Uterus (tissue), 2 donors: ENCODE data around the gene CTAGE15.
"Not testable (repeated sequence)": the region's sequence is repeated elsewhere in the genome, so short reads cannot be mapped to it uniquely, and the experiment has no call there.

Experiments used
- POLR2A ChIP-seq, 2 donors: fragments of 450-650 bp; IDR thresholded peaks; one replicate each; pipeline ENCODE4 v1.6.1; 2016; ENCODE audit warnings: antibody characterized with exemption in 2 of 2, mild to moderate bottlenecking in 1 of 2, moderate library complexity in 1 of 2
- TF ChIP-seq, protein P1 (sequence below), 4 experiments: fragments of 200-600 bp in 2 of 4; fragments of 450-650 bp in 2 of 4; sonication (generic) in 2 of 4; IDR thresholded peaks; one replicate each; pipeline ENCODE4 v1.5.1; 2016 to 2019; ENCODE audit warnings: antibody characterized with exemption in 4 of 4, mild to moderate bottlenecking in 2 of 4, moderate library complexity in 1 of 4

DNA sequence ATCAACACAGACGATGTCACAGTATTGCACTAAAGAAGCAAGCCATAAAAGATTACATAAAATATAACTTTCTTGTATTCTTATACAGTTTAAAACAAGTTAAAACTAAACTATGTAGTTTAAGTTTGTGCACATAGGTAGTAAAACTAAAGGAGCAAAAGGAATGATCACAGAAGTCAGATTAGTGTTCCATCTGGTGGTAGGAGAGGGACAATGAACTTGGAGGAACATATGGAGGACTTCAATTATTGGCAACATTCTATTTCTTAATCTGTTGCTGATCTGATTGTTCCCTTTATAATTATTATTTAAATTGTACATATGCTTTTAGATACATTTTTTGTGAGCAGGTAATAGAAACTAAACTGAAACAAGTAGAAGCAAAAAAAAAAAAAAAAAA lies 5.6 kb upstream of the CTAGE15 start:
- TF ChIP-seq, protein P1, sequence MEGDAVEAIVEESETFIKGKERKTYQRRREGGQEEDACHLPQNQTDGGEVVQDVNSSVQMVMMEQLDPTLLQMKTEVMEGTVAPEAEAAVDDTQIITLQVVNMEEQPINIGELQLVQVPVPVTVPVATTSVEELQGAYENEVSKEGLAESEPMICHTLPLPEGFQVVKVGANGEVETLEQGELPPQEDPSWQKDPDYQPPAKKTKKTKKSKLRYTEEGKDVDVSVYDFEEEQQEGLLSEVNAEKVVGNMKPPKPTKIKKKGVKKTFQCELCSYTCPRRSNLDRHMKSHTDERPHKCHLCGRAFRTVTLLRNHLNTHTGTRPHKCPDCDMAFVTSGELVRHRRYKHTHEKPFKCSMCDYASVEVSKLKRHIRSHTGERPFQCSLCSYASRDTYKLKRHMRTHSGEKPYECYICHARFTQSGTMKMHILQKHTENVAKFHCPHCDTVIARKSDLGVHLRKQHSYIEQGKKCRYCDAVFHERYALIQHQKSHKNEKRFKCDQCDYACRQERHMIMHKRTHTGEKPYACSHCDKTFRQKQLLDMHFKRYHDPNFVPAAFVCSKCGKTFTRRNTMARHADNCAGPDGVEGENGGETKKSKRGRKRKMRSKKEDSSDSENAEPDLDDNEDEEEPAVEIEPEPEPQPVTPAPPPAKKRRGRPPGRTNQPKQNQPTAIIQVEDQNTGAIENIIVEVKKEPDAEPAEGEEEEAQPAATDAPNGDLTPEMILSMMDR (IDR thresholded peaks at IDR 0.05): not testable (repeated sequence)
- not testable (repeated sequence) for TF ChIP-seq POLR2A (IDR thresholded peaks at IDR 0.05)
